ENCODE results near the gene GABARAPL1. TPM values are rescaled to one million over a fixed set of nuclear protein-coding genes. Genes with fewer than 3 reads are reported as not detected.

Gene GABARAPL1
- total RNA-seq, 1 experiment from 2014 or later = 55.6 TPM

- Histone ChIP-seq H3K9ac (ENCODE audit: extremely low read depth, insufficient read length, low read length) (no peak overlapping the region), H4K91ac (ENCODE audit: insufficient read length, low read depth, low read length) (peak overlapping the region; percentile 58), H3K23me2 (ENCODE audit: insufficient read length, low read depth, low read length, poor library complexity, severe bottlenecking) (peaks cover 12% of the 10 kb centered on the region), H3K4me1 (ENCODE audit: insufficient read depth, low read length) (peaks cover 6% of the 10 kb centered on the region), H4K8ac (replicated peaks; ENCODE audit: insufficient read length, low read depth, low read length) (no peak overlapping the region), H2BK120ac (ENCODE audit: low read depth, low read length, poor library complexity, severe bottlenecking) (no peak overlapping the region), H3K23ac (ENCODE audit: insufficient read length, low read depth, low read length) (no peak overlapping the region), H4K20me1 (ENCODE audit: control insufficient read depth, insufficient read depth, insufficient read length) (peaks cover 3% of the 10 kb centered on the region), H3K27me3 (ENCODE audit: insufficient read depth, low read length) (no peaks in the 10 kb centered on the region), H3K4ac (ENCODE audit: low read depth, low read length) (no peak overlapping the region; the same call in 1 of the 2 replicates), H3K79me2 (ENCODE audit: insufficient read depth, low read length) (peaks cover 3% of the 10 kb centered on the region; the same call in 1 of the 2 replicates), H3K18ac (ENCODE audit: insufficient read length, low read depth, low read length) (no peak overlapping the region), H3K56ac (ENCODE audit: insufficient read length, low read depth, low read length) (no peak overlapping the region), H2BK5ac (ENCODE audit: insufficient read length, low read length) (no peak overlapping the region), H3K9me3 (ENCODE audit: control insufficient read depth, low read depth, low read length) (no peaks in the 10 kb centered on the region), H3K4me2 (ENCODE audit: insufficient read depth, insufficient read length, low read length) (no peak overlapping the region), H3T11ph (ENCODE audit: low read length) (no peak overlapping the region), H3K27ac (ENCODE audit: insufficient read length, low read depth, low read length) (no peak overlapping the region), H3K14ac (ENCODE audit: insufficient read depth, low read length) (no peak overlapping the region), H2AFZ (ENCODE audit: low read length) (no peak overlapping the region), H2BK12ac (ENCODE audit: insufficient read length, low read depth, low read length) (no peak overlapping the region), H2BK15ac (ENCODE audit: low read depth, low read length) (no peak overlapping the region), H4K5ac (ENCODE audit: insufficient read length, low read depth, low read length) (no peak overlapping the region), H3K79me1 (ENCODE audit: insufficient read depth, low read depth, low read length, poor library complexity, severe bottlenecking) (peaks cover 8% of the 10 kb centered on the region), H2AK5ac (ENCODE audit: insufficient read length, low read length) (no peak overlapping the region), H2BK20ac (ENCODE audit: low read depth, low read length, poor library complexity, severe bottlenecking) (no peak overlapping the region)
- H3K27me3 Mint-ChIP-seq (ENCODE audit: low read depth) = no peaks in the 10 kb centered on the region
- no peaks in the 10 kb centered on the region; a peak in 1 of 7 replicates for H3K36me3 Mint-ChIP-seq (ENCODE audit: insufficient read depth in 1 of 3, low read depth in 3 of 3)
- no peak for DNase-seq
- no peaks in the 10 kb centered on the region; a peak in 1 of 5 replicates for H3K9me3 Mint-ChIP-seq
- H3K27ac Mint-ChIP-seq = peak overlapping the region in 2 of 3 experiments; percentile 52 to 88; a peak in 2 of 7 replicates
- no peak for TF ChIP-seq CTCF (conservative IDR thresholded peaks at IDR 0.05)
- WGBS (ENCODE audit: extremely low coverage, insufficient read length, low lambda C conversion rate) = no CpG with 5 or more reads among the region's 25 CpGs
- H3K4me3 Mint-ChIP-seq = peak overlapping the region in 1 of 2 experiments; percentile 99; a peak in 2 of 5 replicates
- H3K4me1 Mint-ChIP-seq = peaks cover 25 to 26% of the 10 kb centered on the region in 2 experiments
These were observed 1.4 kb upstream of the GABARAPL1 start for GRCh38 chr12:10211101-10211939.
